Transverse colon (tissue), 4 donors: ENCODE data around the gene MAGI1. TPM values are rescaled to one million over a fixed set of nuclear protein-coding genes. Genes with fewer than 3 reads are reported as not detected.

Experiments used
- DNase-seq: peaks from one replicate; pipeline ENCODE4 v3.0.0-alpha.2; 2019
- H3K27ac ChIP-seq, 4 donors: fragments of 200-600 bp; sonication (generic); 2 replicates each; pipeline ENCODE4 v1.5.1; 2016 to 2018; ENCODE audit warnings: inconsistent platforms in 4 of 4
- H3K27me3 ChIP-seq: fragments of 200-600 bp; sonication (generic); 2 replicates; pipeline ENCODE4 v1.5.1; 2017; ENCODE audit warnings: inconsistent platforms
- H3K36me3 ChIP-seq, 4 donors: fragments of 200-600 bp; sonication (generic); 2 replicates each; pipeline ENCODE4 v1.5.1; 2017 to 2019; ENCODE audit warnings: inconsistent platforms in 4 of 4
- H3K4me1 ChIP-seq, 4 donors: fragments of 200-600 bp; sonication (generic); 2 replicates each; pipeline ENCODE4 v1.5.1; 2017 to 2020; ENCODE audit warnings: inconsistent platforms in 4 of 4
- H3K4me3 ChIP-seq, 4 donors: fragments of 200-600 bp; sonication (generic); 1 replicate in 1 of 4; 2 replicates in 3 of 4; pipeline versions ENCODE4 v1.5.1 to v1.6.1; 2017 to 2019; ENCODE audit warnings: inconsistent platforms in 4 of 4
- H3K9me3 ChIP-seq, 2 donors: fragments of 200-600 bp; sonication (generic); 2 replicates each; pipeline ENCODE4 v1.5.1; 2017 to 2019; ENCODE audit warnings: inconsistent platforms in 2 of 2
- CTCF ChIP-seq, 5 experiments: fragments of 200-600 bp in 3 of 5; fragments of 450-650 bp in 2 of 5; sonication (generic) in 3 of 5; IDR thresholded peaks; 1 replicate in 2 of 5; 2 replicates in 3 of 5; pipeline ENCODE4 v1.5.1; 2016 to 2017; ENCODE audit warnings: antibody characterized with exemption in 5 of 5, inconsistent platforms in 3 of 5, mild to moderate bottlenecking in 2 of 5, moderate library complexity in 1 of 5
- EP300 ChIP-seq: sonication (generic); formaldehyde crosslinking; IDR thresholded peaks from one replicate; pipeline ENCODE4 v1.6.1; 2017; ENCODE audit warnings: antibody characterized with exemption, low read depth
- POLR2A ChIP-seq: fragments of 450-650 bp; IDR thresholded peaks from one replicate; pipeline ENCODE4 v1.6.1; 2016; ENCODE audit warnings: antibody characterized with exemption, mild to moderate bottlenecking, moderate library complexity
- POLR2AphosphoS5 ChIP-seq, 3 donors: sonication (generic); formaldehyde crosslinking; IDR thresholded peaks; one replicate each; pipeline ENCODE4 v1.6.1; 2016; ENCODE audit warnings: antibody characterized with exemption in 3 of 3
- WGBS, 2 donors: methylation state at CpG; one replicate each; pipeline ENCODE4 v1.1.5; 2018; ENCODE audit warnings: low coverage in 1 of 2; 5-methylcytosine and 5-hydroxymethylcytosine counted together
- in situ Hi-C, 4 donors: fragments of 200-750 bp; cut with MboI; loops; one replicate each; pipeline versions ENCODE4 v1.15.0 to v1.15.1; 2017; ENCODE audit warnings: low sequenced_read_pairs in 3 of 4, low pct_ligation_motif_present in 1 of 4, low pct_unique_long_range_greater_than_20kb in 1 of 4
- intact Hi-C: fragments of 100-400 bp; cut with DNase I; formaldehyde crosslinking; loops from one replicate; pipeline ENCODE4 v1.15.1; 2023; ENCODE audit warnings: low total_unique reads
- total RNA-seq, 4 donors: library from RNA; depleted of rRNA; stranded (reverse); fragments of >200 nt; gene quantifications; one replicate each; pipeline ENCODE4 v1.1.0, GENCODE V29; 2016

MAGI1 gene
- total RNA-seq, 4 donors from 2014 or later, result 50.8 to 190 (median 67.4) TPM

GRCh38 chr3:65439641-65440284, 599.0 kb downstream of the MAGI1 start:
- Histone ChIP-seq H3K27me3 (no peaks in the 10 kb centered on the region), H3K27ac (no peak overlapping the region), H3K36me3 (peaks cover 0 to 4% (median 0%) of the 10 kb centered on the region in 4 donors), H3K4me3 (no peak overlapping the region), H3K4me1 (no peaks in the 10 kb centered on the region), H3K9me3 (no peaks in the 10 kb centered on the region)
- peak; percentile 35 for DNase-seq
- in situ Hi-C loops (loop anchor here in 3 of 4 donors (25.0 kb wide), 2 partner anchors 298 to 902 kb away; no protein-coding TSS in a partner anchor), intact Hi-C loops (loop anchor here (2.0 kb wide), 1 partner anchor 233 kb away; no protein-coding TSS in a partner anchor)
- peak; percentile 37 to 50 (median 47) for TF ChIP-seq CTCF (IDR thresholded peaks at IDR 0.05)
- no peak for TF ChIP-seq POLR2AphosphoS5 (IDR thresholded peaks at IDR 0.05)
- WGBS, 2 donors, result 24 to 40% methylated on average over 3 to 6 of the region's 6 CpGs

- intact Hi-C loops, result no loop called here
- TF ChIP-seq POLR2A, result no peak
- no peak for TF ChIP-seq EP300
- no peak for TF ChIP-seq POLR2AphosphoS5 (IDR thresholded peaks at IDR 0.05)
- TF ChIP-seq CTCF (IDR thresholded peaks at IDR 0.05), result no peak
- WGBS, 2 donors, result 70 to 74% methylated on average over 1 of the region's 1 CpG
- in situ Hi-C loops, result loop anchor here in 3 of 4 donors (25.0 kb wide), 2 partner anchors 299 to 901 kb away; no protein-coding TSS in a partner anchor
- H3K9me3 ChIP-seq, result no peaks in the 10 kb centered on the region
- DNase-seq, result no peak
- H3K36me3 ChIP-seq, result peaks cover 0 to 4% (median 0%) of the 10 kb centered on the region in 4 donors
- H3K4me3 ChIP-seq, result no peak overlapping the region
- H3K4me1 ChIP-seq, result no peaks in the 10 kb centered on the region
- no peak overlapping the region for H3K27ac ChIP-seq
- no peaks in the 10 kb centered on the region for H3K27me3 ChIP-seq
These were observed 600.1 kb downstream of the MAGI1 start for GRCh38 chr3:65438612-65439011.

- intact Hi-C loops, result no loop called here
- H3K27me3 ChIP-seq, result no peaks in the 10 kb centered on the region
- WGBS, 2 donors, result 89 to 92% methylated on average over 3 of the region's 3 CpGs
- no peak for TF ChIP-seq CTCF (IDR thresholded peaks at IDR 0.05)
- TF ChIP-seq POLR2A, result no peak
- TF ChIP-seq EP300, result no peak
- no peak for TF ChIP-seq POLR2AphosphoS5 (IDR thresholded peaks at IDR 0.05)
- DNase-seq, result no peak
- no peaks in the 10 kb centered on the region for H3K9me3 ChIP-seq
- in situ Hi-C loops, result loop anchor here in 3 of 4 donors (25.0 kb wide), 2 partner anchors 299 to 901 kb away; no protein-coding TSS in a partner anchor
- H3K4me3 ChIP-seq, result no peak overlapping the region
- peaks cover 0 to 4% (median 0%) of the 10 kb centered on the region in 4 donors for H3K36me3 ChIP-seq
- H3K27ac ChIP-seq, result no peak overlapping the region
- H3K4me1 ChIP-seq, result no peaks in the 10 kb centered on the region
These were observed 600.6 kb downstream of the MAGI1 start for GRCh38 chr3:65438096-65438495.

- no peaks in the 10 kb centered on the region for H3K36me3 ChIP-seq
- 29 to 52% methylated on average over 1 of the region's 1 CpG for WGBS, 2 donors
- H3K27ac ChIP-seq, result no peak overlapping the region
- in situ Hi-C loops (loop anchor here in 3 of 4 donors (25.0 kb wide), 2 partner anchors 301 to 899 kb away; no protein-coding TSS in a partner anchor), intact Hi-C loops (no loop called here)
- H3K4me1 ChIP-seq, result no peaks in the 10 kb centered on the region
- TF ChIP-seq EP300 (no peak), CTCF (IDR thresholded peaks at IDR 0.05) (peak in 3 of 5 experiments; percentile 15 to 23 (median 16))
- no peaks in the 10 kb centered on the region for H3K9me3 ChIP-seq
- no peak overlapping the region for H3K4me3 ChIP-seq
- no peak for DNase-seq
- H3K27me3 ChIP-seq, result no peaks in the 10 kb centered on the region
These were observed 602.1 kb downstream of the MAGI1 start for GRCh38 chr3:65436580-65436979.
